Sigmoid colon (tissue), 7 donors: ENCODE results near the gene KCNIP4. TPM values are rescaled to one million over a fixed set of nuclear protein-coding genes. Genes with fewer than 3 reads are reported as not detected.
A peak's percentile ranks its signal among the peaks of the same experiment; 100 is the strongest.

Experiments
- DNase-seq: peaks from one replicate; pipeline ENCODE4 v3.0.0-alpha.2; 2019
- H3K27ac ChIP-seq, 4 donors: fragments of 200-600 bp; sonication (generic); one replicate each; pipeline ENCODE4 v1.5.1; 2016 to 2019; ENCODE audit warnings: mild to moderate bottlenecking in 1 of 4
- H3K27me3 ChIP-seq, 3 donors: fragments of 200-600 bp; sonication (generic); one replicate each; pipeline ENCODE4 v1.5.1; 2019; ENCODE audit warnings: mild to moderate bottlenecking in 1 of 3
- H3K36me3 ChIP-seq, 4 donors: fragments of 200-600 bp; sonication (generic); one replicate each; pipeline ENCODE4 v1.5.1; 2016 to 2019
- H3K4me1 ChIP-seq, 4 donors: fragments of 200-600 bp; sonication (generic); one replicate each; pipeline ENCODE4 v1.5.1; 2017 to 2019
- H3K4me3 ChIP-seq, 4 donors: fragments of 200-600 bp; sonication (generic); one replicate each; pipeline ENCODE4 v1.5.1; 2017 to 2019; ENCODE audit warnings: mild to moderate bottlenecking in 2 of 4, moderate library complexity in 1 of 4
- H3K9me3 ChIP-seq, 4 donors: fragments of 200-600 bp in 3 of 4; sonication (generic) in 3 of 4; one replicate each; pipeline versions ENCODE4 v1.5.1 to v1.6.1; 2013 to 2019
- CTCF ChIP-seq, 4 experiments: fragments of 450-650 bp in 3 of 4; fragments of 200-600 bp in 1 of 4; IDR thresholded peaks; one replicate each; pipeline ENCODE4 v1.5.1; 2016 to 2019; ENCODE audit warnings: antibody characterized with exemption in 4 of 4, mild to moderate bottlenecking in 3 of 4, moderate library complexity in 2 of 4
- EP300 ChIP-seq, 4 donors: sonication (generic); formaldehyde crosslinking; IDR thresholded peaks; one replicate each; pipeline ENCODE4 v1.6.1; 2017; ENCODE audit warnings: antibody characterized with exemption in 4 of 4
- POLR2A ChIP-seq, 2 donors: fragments of 450-650 bp; IDR thresholded peaks; one replicate each; pipeline ENCODE4 v1.6.1; 2016; ENCODE audit warnings: antibody characterized with exemption in 2 of 2, mild to moderate bottlenecking in 2 of 2, moderate library complexity in 2 of 2
- POLR2AphosphoS5 ChIP-seq, 4 donors: sonication (generic); formaldehyde crosslinking; IDR thresholded peaks; one replicate each; pipeline ENCODE4 v1.6.1; 2017; ENCODE audit warnings: antibody characterized with exemption in 4 of 4
- WGBS, 2 donors: extraction: QIAGEN DNeasy Blood & Tissue Kit; methylation state at CpG; one replicate each; pipeline ENCODE4 v1.1.7; 2013; 5-methylcytosine and 5-hydroxymethylcytosine counted together
- intact Hi-C: fragments of 100-400 bp; cut with DNase I; formaldehyde crosslinking; loops from one replicate; pipeline ENCODE4 v1.15.1; 2023
- polyA plus RNA-seq, 3 donors: library from polyadenylated mRNA; stranded (reverse); fragments of 200-250 nt; gene quantifications; one replicate each; pipeline ENCODE4 v1.2.3, GENCODE V29; 2013
- total RNA-seq, 4 donors: library from RNA; depleted of rRNA; stranded (reverse); fragments of >200 nt; gene quantifications; one replicate each; pipeline ENCODE4 v1.1.0, GENCODE V29; 2016
- donor health status: healthy with polysubstance abuse.
- donor health status: Bipolar disorder and iron deficiency.
- donor health status: healthy.

Gene KCNIP4
- total and polyA plus RNA-seq, 7 donors, result 0.60 to 28.5 (median 14.0) TPM; not detected in 1

GRCh38 chr4:21792736-21793135 lies 155.8 kb downstream of the KCNIP4 start:
- no peak overlapping the region for H3K4me3 ChIP-seq
- intact Hi-C loops, result loop anchor here (5.0 to 10.0 kb wide), 2 partner anchors 155 to 812 kb away; partner anchors contain the start of gene KCNIP4
- no peaks in the 10 kb centered on the region for H3K9me3 ChIP-seq

GRCh38 chr4:21790438-21791029 lies 158.0 kb downstream of the KCNIP4 start:
- Histone ChIP-seq H3K27me3 (no peaks in the 10 kb centered on the region), H3K36me3 (no peaks in the 10 kb centered on the region), H3K9me3 (no peaks in the 10 kb centered on the region), H3K4me1 (no peaks in the 10 kb centered on the region), H3K27ac (no peak overlapping the region), H3K4me3 (no peak overlapping the region)
- TF ChIP-seq CTCF (IDR thresholded peaks at IDR 0.05), result peak; percentile 22 to 52 (median 36)
- TF ChIP-seq POLR2A (IDR thresholded peaks at IDR 0.05), result no peak
- intact Hi-C loops, result loop anchor here (1.0 to 10.0 kb wide), 3 partner anchors 157 to 900 kb away; partner anchors contain the start of gene KCNIP4
- WGBS, 2 donors, result 38 to 45% methylated on average over 4 of the region's 4 CpGs
- DNase-seq, result no peak

More at GRCh38 chr4:21792736-21793135, 155.8 kb downstream of the KCNIP4 start:
- no peak for DNase-seq
- no peak for TF ChIP-seq EP300 (IDR thresholded peaks at IDR 0.05)
- no peak for TF ChIP-seq POLR2A (IDR thresholded peaks at IDR 0.05)
- TF ChIP-seq POLR2AphosphoS5 (IDR thresholded peaks at IDR 0.05), result no peak
- no peak for TF ChIP-seq CTCF (IDR thresholded peaks at IDR 0.05)
- no peaks in the 10 kb centered on the region for H3K27me3 ChIP-seq
- no peaks in the 10 kb centered on the region for H3K4me1 ChIP-seq
- H3K27ac ChIP-seq, result no peak overlapping the region
- no peaks in the 10 kb centered on the region for H3K36me3 ChIP-seq

GRCh38 chr4:21780148-21780547 lies 168.4 kb downstream of the KCNIP4 start:
- no peak overlapping the region for H3K27ac ChIP-seq
- TF ChIP-seq CTCF (IDR thresholded peaks at IDR 0.05), result no peak
- TF ChIP-seq POLR2A (IDR thresholded peaks at IDR 0.05), result no peak
- TF ChIP-seq EP300 (IDR thresholded peaks at IDR 0.05), result no peak
- no peak for TF ChIP-seq POLR2AphosphoS5 (IDR thresholded peaks at IDR 0.05)
- no peaks in the 10 kb centered on the region for H3K27me3 ChIP-seq
- intact Hi-C loops, result no loop called here
- no peaks in the 10 kb centered on the region for H3K36me3 ChIP-seq
- DNase-seq, result no peak
- no peaks in the 10 kb centered on the region for H3K4me1 ChIP-seq
- H3K4me3 ChIP-seq, result no peak overlapping the region
- no peaks in the 10 kb centered on the region for H3K9me3 ChIP-seq

GRCh38 chr4:21778702-21779101 lies 169.9 kb downstream of the KCNIP4 start:
- DNase-seq, result no peak
- intact Hi-C loops, result no loop called here
- Histone ChIP-seq H3K36me3 (no peaks in the 10 kb centered on the region), H3K4me3 (no peak overlapping the region), H3K9me3 (no peaks in the 10 kb centered on the region), H3K27ac (no peak overlapping the region), H3K4me1 (no peaks in the 10 kb centered on the region), H3K27me3 (no peaks in the 10 kb centered on the region)
- TF ChIP-seq POLR2AphosphoS5 (IDR thresholded peaks at IDR 0.05), result no peak
- 44 to 47% methylated on average over 2 of the region's 2 CpGs for WGBS, 2 donors

- Histone ChIP-seq H3K4me1 (no peaks in the 10 kb centered on the region), H3K9me3 (no peaks in the 10 kb centered on the region), H3K27ac (no peak overlapping the region), H3K27me3 (no peaks in the 10 kb centered on the region), H3K36me3 (no peaks in the 10 kb centered on the region), H3K4me3 (no peak overlapping the region)
- WGBS, 2 donors, result 89 to 93% methylated on average over 3 of the region's 3 CpGs
- DNase-seq, result no peak
- intact Hi-C loops, result no loop called here
- TF ChIP-seq CTCF (IDR thresholded peaks at IDR 0.05) (no peak), POLR2AphosphoS5 (IDR thresholded peaks at IDR 0.05) (no peak), POLR2A (IDR thresholded peaks at IDR 0.05) (no peak), EP300 (IDR thresholded peaks at IDR 0.05) (no peak)
These were observed 172.9 kb downstream of the KCNIP4 start for GRCh38 chr4:21775703-21776102.
